ENCODE data around the gene EEF2.

Gene EEF2

GRCh38 chr19:3984908-3985642 lies at the start of gene EEF2:
EEF2 (minus strand) TSS chr19:3985463; CDS start chr19:3985380, 83 bp downstream.
- peak; percentile 88 for DNase-seq (ENCODE audit: low read depth)

DNA sequence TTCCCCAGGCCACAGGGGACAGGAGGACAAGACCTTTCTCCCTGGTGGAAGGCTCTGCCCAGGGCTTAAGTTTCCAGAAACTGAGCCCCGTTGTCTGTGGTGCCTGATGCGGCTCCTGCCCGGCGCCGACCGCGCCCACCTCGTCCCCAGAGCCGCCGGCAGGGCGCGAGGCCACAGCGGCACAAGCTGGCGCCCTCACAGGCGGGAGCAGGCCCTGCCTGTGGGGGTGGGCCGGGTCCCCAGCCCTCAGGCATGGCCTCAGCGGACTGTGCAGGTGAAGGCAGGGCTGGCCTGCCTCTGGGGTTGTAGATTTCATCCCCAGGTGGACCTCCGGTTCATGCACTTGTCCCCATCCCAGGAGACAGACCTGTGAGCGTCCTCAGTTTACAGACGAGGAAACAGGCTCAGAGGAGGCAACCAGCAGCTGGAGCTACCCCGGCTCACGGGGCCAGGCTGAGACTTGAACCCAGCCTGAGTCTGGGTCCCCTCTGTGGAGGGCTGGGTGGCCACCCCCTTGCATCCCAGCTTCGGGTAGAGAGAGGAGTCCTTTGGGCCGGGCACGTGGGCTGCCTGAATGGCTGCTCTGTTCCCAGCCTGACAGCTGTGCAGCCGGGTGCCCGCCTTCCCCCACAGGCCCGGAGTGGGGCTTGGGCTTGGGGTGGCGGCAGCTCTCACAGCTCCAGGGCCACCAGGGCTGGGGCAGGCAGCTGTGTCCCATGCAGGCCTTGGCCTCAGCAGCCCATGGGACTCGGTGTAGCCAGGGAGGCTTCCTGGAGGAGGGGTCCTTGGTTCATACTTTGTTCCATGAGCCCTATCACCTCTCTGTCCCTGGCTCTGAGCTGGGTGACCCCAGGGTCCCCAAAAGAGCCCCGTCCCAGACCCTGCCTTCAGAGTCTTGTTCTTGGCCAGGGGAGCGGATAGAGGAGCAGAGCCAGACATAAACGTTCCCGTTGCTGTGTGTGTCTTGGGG lies 49.1 kb upstream of the EEF2 start:
- DNase-seq (ENCODE audit: low read depth) = no peak

DNA sequence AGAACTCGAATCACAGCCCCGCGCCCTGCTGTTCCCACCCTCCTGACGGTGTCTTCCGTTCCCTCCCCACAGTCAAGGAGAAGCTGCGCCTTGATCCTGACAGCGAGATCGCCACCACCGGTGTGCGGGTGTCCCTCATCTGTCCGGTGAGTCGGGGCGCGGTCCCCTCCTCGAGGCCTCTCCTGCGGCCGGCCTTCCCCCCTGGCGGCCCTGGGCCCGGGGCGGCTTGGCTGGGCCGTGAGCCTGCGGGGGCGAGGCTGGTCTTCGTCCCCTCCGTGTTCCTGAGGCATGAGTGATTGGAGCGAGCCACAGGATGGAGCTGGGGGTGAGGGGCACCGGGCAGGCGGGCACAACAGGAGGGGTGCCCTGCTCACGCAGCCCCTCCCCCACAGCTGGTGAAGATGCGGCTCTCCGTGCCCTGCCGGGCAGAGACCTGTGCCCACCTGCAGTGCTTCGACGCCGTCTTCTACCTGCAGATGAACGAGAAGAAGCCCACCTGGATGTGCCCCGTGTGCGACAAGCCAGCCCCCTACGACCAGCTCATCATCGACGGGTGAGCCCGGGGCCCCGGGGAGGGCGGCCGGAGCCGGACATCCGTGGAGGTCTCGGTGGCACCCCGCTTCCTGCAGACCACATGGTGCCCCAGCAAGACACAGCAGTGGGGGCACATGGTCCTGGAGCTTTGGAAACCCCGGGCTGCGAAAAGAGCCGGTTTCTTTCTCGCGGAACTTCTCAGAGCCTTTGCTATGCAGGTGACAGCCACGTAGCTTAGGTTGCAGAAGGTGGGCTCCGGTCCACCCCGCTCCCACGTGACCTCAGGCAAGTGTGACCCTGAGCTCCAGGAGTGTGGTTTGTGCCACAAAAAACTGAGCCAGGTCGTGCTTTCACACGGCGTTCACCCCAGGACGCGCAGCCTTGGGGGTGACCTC lies 48.0 kb upstream of the EEF2 start:
- no peak for DNase-seq (ENCODE audit: low read depth)

- no peak for DNase-seq (ENCODE audit: low read depth)
Observed at GRCh38 chr19:4032436-4032835, 47.2 kb upstream of the EEF2 start.

GRCh38 chr19:4031420-4031819 lies 46.2 kb upstream of the EEF2 start:
- no peak for DNase-seq (ENCODE audit: low read depth)

- no peak for DNase-seq (ENCODE audit: low read depth)
Observed at GRCh38 chr19:4030981-4031380, 45.7 kb upstream of the EEF2 start.

DNA sequence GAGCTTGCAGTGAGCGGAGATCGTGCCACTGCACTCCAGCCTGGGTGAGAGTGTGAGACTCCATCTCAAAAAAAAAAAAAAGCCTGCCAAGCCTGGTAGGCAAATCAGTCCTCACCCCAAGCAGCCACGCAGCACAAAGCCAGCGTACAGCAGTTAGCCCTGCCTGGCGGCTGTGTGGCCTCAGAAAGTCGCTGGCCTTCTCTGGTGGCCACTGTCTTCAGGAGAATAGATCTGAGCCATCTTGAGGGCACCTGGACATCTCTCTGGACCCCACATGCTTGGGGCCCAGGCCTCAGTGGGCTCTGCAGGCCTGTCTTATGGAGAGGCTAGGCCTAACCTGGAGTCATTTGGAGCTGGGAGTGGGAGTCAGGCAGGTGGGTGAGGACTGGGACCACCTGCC lies 45.3 kb upstream of the EEF2 start:
- no peak for DNase-seq (ENCODE audit: low read depth)

GRCh38 chr19:4029247-4029614 lies 44.0 kb upstream of the EEF2 start:
- no peak for DNase-seq (ENCODE audit: low read depth)

- DNase-seq (ENCODE audit: low read depth) = no peak
Observed at GRCh38 chr19:4028334-4029246, 43.3 kb upstream of the EEF2 start.

DNA sequence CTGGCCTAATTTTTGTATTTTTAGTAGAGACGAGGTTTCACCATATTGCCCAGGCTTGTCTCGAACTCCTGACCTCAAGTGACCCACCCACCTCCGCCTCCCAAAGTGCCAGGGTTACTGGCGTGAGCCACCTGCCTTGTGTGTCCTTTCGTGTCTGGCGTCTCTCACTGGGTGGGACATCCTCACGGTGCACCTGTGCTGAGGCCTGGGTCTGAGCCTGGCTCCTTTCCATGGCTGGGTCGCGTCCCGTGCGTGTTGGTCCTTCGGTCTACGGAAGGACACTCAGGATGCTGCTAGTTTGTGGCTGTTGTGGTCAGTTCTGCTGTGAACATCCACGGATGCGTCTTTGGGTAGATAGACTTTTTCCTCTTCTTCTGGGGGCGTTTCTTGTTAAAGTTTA lies 41.9 kb upstream of the EEF2 start:
- no peak for DNase-seq (ENCODE audit: low read depth)

- DNase-seq (ENCODE audit: low read depth) = no peak
Observed at GRCh38 chr19:4025317-4025716, 40.1 kb upstream of the EEF2 start.

GRCh38 chr19:4023600-4024398 lies 38.5 kb upstream of the EEF2 start:
- DNase-seq (ENCODE audit: low read depth) = no peak

DNA sequence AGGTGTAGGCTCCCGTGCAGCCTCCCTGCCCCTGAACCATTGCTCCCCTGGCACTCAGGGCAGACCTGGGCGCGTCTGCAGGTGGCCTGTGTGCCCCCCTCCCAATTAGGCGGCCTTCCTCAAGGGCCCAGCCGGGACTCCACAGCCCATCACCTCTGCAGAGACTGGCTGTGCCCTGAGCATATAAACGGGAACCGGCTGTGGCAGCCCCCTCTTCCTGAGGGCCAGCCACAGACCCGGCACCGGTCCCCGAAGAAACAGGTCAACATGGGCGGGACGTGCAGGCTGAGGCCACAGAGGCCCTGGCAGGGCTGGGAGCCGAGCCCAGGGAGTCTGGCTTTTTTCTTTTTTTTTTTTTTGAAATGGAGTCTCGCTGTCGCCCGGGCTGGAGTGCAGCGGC lies 34.3 kb upstream of the EEF2 start:
- DNase-seq (ENCODE audit: low read depth) = no peak

GRCh38 chr19:4018775-4019504 lies 33.7 kb upstream of the EEF2 start:
- DNase-seq (ENCODE audit: low read depth) = no peak

DNA sequence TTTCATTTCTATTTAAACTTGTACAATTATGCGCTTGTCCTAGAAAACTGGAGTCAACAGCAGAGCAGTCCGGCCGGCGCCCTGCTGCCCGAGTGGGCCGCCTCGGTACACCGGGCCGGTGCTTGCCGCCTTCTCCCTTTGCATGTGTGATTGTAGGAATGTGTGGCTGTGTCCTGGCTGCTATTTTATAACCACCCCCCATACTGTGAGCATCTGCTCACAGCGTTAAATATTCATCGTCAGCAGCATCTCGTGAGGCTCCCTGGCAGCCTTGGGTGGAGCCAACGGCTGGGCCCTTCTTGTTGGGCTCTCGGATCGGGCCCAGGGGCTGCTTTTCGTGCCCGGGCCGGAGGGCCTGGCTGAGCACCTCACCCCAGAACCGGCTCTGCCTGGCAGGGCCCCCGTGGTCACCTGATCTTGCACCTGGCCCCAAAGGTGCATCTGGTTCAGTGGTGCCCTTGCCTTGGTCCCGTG lies 32.9 kb upstream of the EEF2 start:
- no peak for DNase-seq (ENCODE audit: low read depth)

DNA sequence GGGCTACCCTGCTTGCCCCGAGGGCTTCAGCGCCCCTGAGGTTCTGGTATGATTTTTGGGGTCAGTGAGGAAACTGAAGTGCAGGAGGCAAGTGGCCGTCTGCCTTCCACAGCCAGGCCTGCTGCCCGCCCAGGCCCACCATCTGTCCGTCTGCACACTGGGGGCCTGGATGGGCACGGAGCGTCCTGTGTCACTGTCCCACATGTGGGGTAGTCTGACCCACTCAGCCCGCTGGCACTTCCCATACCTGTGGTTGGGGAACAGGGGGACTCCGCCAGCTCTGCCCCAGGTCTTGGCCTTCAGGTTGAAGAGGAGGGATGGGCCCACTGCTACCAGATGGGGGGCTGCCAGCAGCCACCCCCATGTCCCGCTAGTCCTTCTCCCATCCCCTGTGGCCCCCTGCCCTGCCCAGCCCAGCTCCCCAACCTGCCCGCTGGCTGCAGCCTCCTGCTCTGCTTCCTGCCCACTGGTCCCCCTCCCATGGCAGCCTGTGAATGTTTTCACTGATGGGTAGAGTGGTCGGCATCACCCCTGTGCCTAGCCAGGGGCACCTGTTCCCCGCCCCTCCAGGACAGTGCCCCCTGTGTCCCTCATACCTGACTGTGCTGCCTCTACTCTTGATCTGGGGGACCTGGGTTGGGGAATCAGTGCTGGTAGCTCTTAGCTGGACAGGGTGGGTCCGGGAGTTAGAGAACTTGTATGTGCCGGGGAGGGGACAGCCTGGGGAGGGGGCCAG lies 31.8 kb upstream of the EEF2 start:
- DNase-seq (ENCODE audit: low read depth) = no peak

GRCh38 chr19:4016486-4016885 lies 31.2 kb upstream of the EEF2 start:
- no peak for DNase-seq (ENCODE audit: low read depth)

DNA sequence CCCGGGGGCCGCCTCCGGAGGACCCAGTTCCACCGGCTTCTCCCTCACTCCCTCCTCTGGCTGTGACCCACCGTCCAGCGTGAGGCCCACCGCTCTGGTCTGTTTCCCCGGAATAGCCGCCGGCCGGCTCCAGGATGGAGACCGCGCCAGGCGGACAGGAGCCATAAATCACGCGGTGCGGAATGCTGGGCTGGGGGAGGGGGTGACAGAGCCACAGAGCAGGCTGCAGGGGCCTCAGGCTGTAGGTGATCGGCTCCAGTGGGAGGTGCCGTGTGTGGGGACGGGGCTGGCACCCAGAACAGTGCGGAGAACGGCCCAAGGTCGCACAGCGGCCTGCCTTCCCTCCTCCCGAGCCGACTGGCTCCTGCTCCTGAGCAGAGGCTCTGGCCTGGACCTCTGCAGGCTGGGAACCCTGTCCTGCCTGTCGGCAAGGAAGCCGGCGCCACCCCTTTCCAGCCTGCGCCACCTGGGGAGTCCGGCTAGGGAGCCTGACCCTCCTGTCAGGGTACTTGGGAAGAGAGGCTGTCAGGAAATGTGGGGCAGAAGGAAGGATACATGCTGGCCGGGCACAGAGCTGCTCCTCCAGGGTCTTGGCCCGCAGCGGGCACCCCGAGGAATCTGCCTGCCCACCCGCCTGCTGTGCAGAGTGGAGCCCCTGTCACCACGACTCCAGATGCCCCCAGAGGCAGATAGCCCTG lies 30.6 kb upstream of the EEF2 start:
- no peak for DNase-seq (ENCODE audit: low read depth)

All from EH (cell line).